Hepatocyte (in vitro differentiated cells): ENCODE measurements around the gene FBXO46. TPM values are rescaled to one million over a fixed set of nuclear protein-coding genes. Genes with fewer than 3 reads are reported as not detected.

Experiments used
- DNase-seq: peaks from one replicate; pipeline ENCODE4 v3.0.0-alpha.2; 2016; ENCODE audit warnings: low spot score
- H2AFZ ChIP-seq: fragments of 200-600 bp; sonication (generic); 2 replicates; pipeline ENCODE4 v1.6.0; 2016; ENCODE audit warnings: antibody characterized with exemption, mild to moderate bottlenecking
- H3K27ac ChIP-seq: fragments of 200-600 bp; sonication (generic); 2 replicates; pipeline ENCODE4 v1.5.1; 2016; ENCODE audit warnings: mild to moderate bottlenecking
- H3K27me3 ChIP-seq: fragments of 200-600 bp; sonication (generic); 2 replicates; pipeline ENCODE4 v1.6.1; 2016
- H3K36me3 ChIP-seq: fragments of 200-600 bp; sonication (generic); replicated peaks from 2 replicates; pipeline ENCODE4 v1.5.1; 2016; ENCODE audit warnings: low read depth; ENCODE audit not compliant: insufficient read depth
- H3K4me1 ChIP-seq: fragments of 200-600 bp; sonication (generic); 2 replicates; pipeline ENCODE4 v1.5.1; 2016; ENCODE audit warnings: mild to moderate bottlenecking, moderate library complexity; ENCODE audit not compliant: insufficient read depth
- H3K4me2 ChIP-seq: fragments of 200-600 bp; sonication (generic); 2 replicates; pipeline ENCODE4 v1.6.0; 2016
- H3K4me3 ChIP-seq: fragments of 200-600 bp; sonication (generic); 2 replicates; pipeline ENCODE4 v1.5.1; 2016; ENCODE audit warnings: mild to moderate bottlenecking
- H3K79me2 ChIP-seq: fragments of 200-600 bp; sonication (generic); 2 replicates; pipeline ENCODE4 v1.6.0; 2017; ENCODE audit warnings: mild to moderate bottlenecking
- H3K9me2 ChIP-seq: fragments of 200-600 bp; sonication (generic); replicated peaks from 2 replicates; pipeline ENCODE4 v1.6.0; 2017; ENCODE audit warnings: mild to moderate bottlenecking; ENCODE audit not compliant: insufficient read depth
- H3K9me3 ChIP-seq: fragments of 200-600 bp; sonication (generic); 2 replicates; pipeline ENCODE4 v1.5.1; 2016; ENCODE audit warnings: low read depth, mild to moderate bottlenecking
- H4K20me1 ChIP-seq: fragments of 200-600 bp; sonication (generic); 2 replicates; pipeline ENCODE4 v1.6.0; 2016; ENCODE audit warnings: mild to moderate bottlenecking; ENCODE audit not compliant: insufficient read depth, poor library complexity, severe bottlenecking
- EZH2 ChIP-seq: fragments of 200-600 bp; sonication (generic); IDR thresholded peaks from 2 replicates; pipeline ENCODE4 v1.6.1; 2016; ENCODE audit warnings: antibody characterized with exemption, mild to moderate bottlenecking, borderline replicate concordance
- EZH2phosphoT487 ChIP-seq: fragments of 200-600 bp; sonication (generic); IDR thresholded peaks from one replicate; pipeline ENCODE4 v1.6.1; 2018; ENCODE audit warnings: antibody characterized with exemption, mild to moderate bottlenecking, low read depth, moderate library complexity; ENCODE audit not compliant: unreplicated experiment, severe bottlenecking
- WGBS: methylation state at CpG from one replicate; pipeline ENCODE4 v1.1.6; 2016; ENCODE audit warnings: low lambda C conversion rate; ENCODE audit errors: missing lambda C conversion rate; 5-methylcytosine and 5-hydroxymethylcytosine counted together
- polyA plus RNA-seq: library from polyadenylated mRNA; unstranded; fragments of >200 nt; fragmentation: Nextera tagmentation; extraction: Ambion mirVana; gene quantifications from 2 replicates; pipeline ENCODE4 v1.2.1, GENCODE V29; 2016
- total RNA-seq: library from RNA; depleted of rRNA; stranded (reverse); fragments of >200 nt; gene quantifications from 2 replicates; pipeline ENCODE4 v1.2.3, GENCODE V29; 2014
- TF ChIP-seq, protein P1 (sequence below): fragments of 200-600 bp; sonication (generic); IDR thresholded peaks from 2 replicates; pipeline ENCODE4 v1.5.1; 2016; ENCODE audit warnings: antibody characterized with exemption, mild to moderate bottlenecking; ENCODE audit not compliant: poor library complexity

The FBXO46 gene
- total and polyA plus RNA-seq, 2 experiments from 2014 or later, result 7.5 to 14.8 TPM

GRCh38 chr19:45763691-45764294 is 33.1 kb upstream of the FBXO46 start:
- no peak for DNase-seq
- WGBS, result 75% methylated on average over 27 of the region's 27 CpGs

GRCh38 chr19:45762870-45763631 is 32.4 kb upstream of the FBXO46 start:
- H3K9me3 ChIP-seq, result no peaks in the 10 kb centered on the region
- 92% methylated on average over 15 of the region's 15 CpGs for WGBS
- no peaks in the 10 kb centered on the region for H3K9me2 ChIP-seq
- no peak overlapping the region for H3K4me3 ChIP-seq
- no peaks in the 10 kb centered on the region for H4K20me1 ChIP-seq
- TF ChIP-seq EZH2phosphoT487, result no peak
- TF ChIP-seq, protein P1, sequence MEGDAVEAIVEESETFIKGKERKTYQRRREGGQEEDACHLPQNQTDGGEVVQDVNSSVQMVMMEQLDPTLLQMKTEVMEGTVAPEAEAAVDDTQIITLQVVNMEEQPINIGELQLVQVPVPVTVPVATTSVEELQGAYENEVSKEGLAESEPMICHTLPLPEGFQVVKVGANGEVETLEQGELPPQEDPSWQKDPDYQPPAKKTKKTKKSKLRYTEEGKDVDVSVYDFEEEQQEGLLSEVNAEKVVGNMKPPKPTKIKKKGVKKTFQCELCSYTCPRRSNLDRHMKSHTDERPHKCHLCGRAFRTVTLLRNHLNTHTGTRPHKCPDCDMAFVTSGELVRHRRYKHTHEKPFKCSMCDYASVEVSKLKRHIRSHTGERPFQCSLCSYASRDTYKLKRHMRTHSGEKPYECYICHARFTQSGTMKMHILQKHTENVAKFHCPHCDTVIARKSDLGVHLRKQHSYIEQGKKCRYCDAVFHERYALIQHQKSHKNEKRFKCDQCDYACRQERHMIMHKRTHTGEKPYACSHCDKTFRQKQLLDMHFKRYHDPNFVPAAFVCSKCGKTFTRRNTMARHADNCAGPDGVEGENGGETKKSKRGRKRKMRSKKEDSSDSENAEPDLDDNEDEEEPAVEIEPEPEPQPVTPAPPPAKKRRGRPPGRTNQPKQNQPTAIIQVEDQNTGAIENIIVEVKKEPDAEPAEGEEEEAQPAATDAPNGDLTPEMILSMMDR, result no peak
- TF ChIP-seq EZH2, result no peak
- peaks cover 34% of the 10 kb centered on the region for H3K79me2 ChIP-seq
- H2AFZ ChIP-seq, result no peak overlapping the region
- DNase-seq, result no peak
- H3K27me3 ChIP-seq, result no peaks in the 10 kb centered on the region
- no peaks in the 10 kb centered on the region for H3K36me3 ChIP-seq
- H3K27ac ChIP-seq, result no peak overlapping the region
- H3K4me1 ChIP-seq, result peaks cover 34% of the 10 kb centered on the region
- H3K4me2 ChIP-seq, result no peak overlapping the region

More at GRCh38 chr19:45763691-45764294, 33.1 kb upstream of the FBXO46 start:
- Histone ChIP-seq H3K4me2 (peak overlapping the region; percentile 57), H4K20me1 (no peaks in the 10 kb centered on the region), H3K79me2 (peaks cover 34% of the 10 kb centered on the region), H3K27me3 (no peaks in the 10 kb centered on the region), H2AFZ (no peak overlapping the region), H3K9me2 (no peaks in the 10 kb centered on the region), H3K4me1 (peaks cover 34% of the 10 kb centered on the region), H3K4me3 (no peak overlapping the region), H3K36me3 (no peaks in the 10 kb centered on the region), H3K27ac (peak overlapping the region; percentile 69), H3K9me3 (no peaks in the 10 kb centered on the region)
- TF ChIP-seq EZH2phosphoT487 (no peak), EZH2 (no peak)
- TF ChIP-seq, protein P1, result no peak

- no peak for TF ChIP-seq EZH2
- TF ChIP-seq, protein P1, result no peak
- no peak for TF ChIP-seq EZH2phosphoT487
- Histone ChIP-seq H3K4me2 (no peak overlapping the region), H3K9me3 (no peaks in the 10 kb centered on the region), H2AFZ (no peak overlapping the region), H4K20me1 (no peaks in the 10 kb centered on the region), H3K36me3 (no peaks in the 10 kb centered on the region), H3K9me2 (no peaks in the 10 kb centered on the region), H3K4me1 (peaks cover 29% of the 10 kb centered on the region), H3K79me2 (peaks cover 23% of the 10 kb centered on the region), H3K27ac (no peak overlapping the region), H3K27me3 (no peaks in the 10 kb centered on the region), H3K4me3 (no peak overlapping the region)
- 78% methylated on average over 16 of the region's 17 CpGs for WGBS
- DNase-seq, result no peak
These were observed 31.0 kb upstream of the FBXO46 start for GRCh38 chr19:45761714-45762113.
